GM23338 (cell line): ENCODE results near the gene LMBR1. TPM values are rescaled to one million over a fixed set of nuclear protein-coding genes. Genes with fewer than 3 reads are reported as not detected.

Experiments used
- CREB1 ChIP-seq: fragments of 250-450 bp; sonication (Bioruptor Pico); IDR thresholded peaks from 2 replicates; pipeline ENCODE4 v1.5.0; 2020; ENCODE audit warnings: low read depth, mild to moderate bottlenecking, moderate library complexity
- ETS1 ChIP-seq: IDR thresholded peaks from 2 replicates; pipeline ENCODE4 v1.6.1; 2016; ENCODE audit warnings: antibody characterized with exemption
- EZH2phosphoT487 ChIP-seq: fragments of 200-600 bp; sonication (generic); IDR thresholded peaks from one replicate; pipeline ENCODE4 v1.8.1; 2018; ENCODE audit warnings: antibody characterized with exemption; ENCODE audit not compliant: unreplicated experiment
- JUNB ChIP-seq: IDR thresholded peaks from one replicate; pipeline ENCODE4 v1.6.1; 2016; ENCODE audit warnings: antibody characterized with exemption; ENCODE audit not compliant: unreplicated experiment
- ZNF114 ChIP-seq: fragments of 250-450 bp; sonication (Bioruptor Pico); IDR thresholded peaks from 2 replicates; pipeline ENCODE4 v1.5.0; 2020; ENCODE audit warnings: mild to moderate bottlenecking, moderate library complexity
- ZNF331 ChIP-seq: fragments of 250-450 bp; sonication (Bioruptor Pico); IDR thresholded peaks from 2 replicates; pipeline ENCODE4 v1.5.0; 2020; ENCODE audit warnings: low read depth, mild to moderate bottlenecking, moderate library complexity
- ZNF462 ChIP-seq: fragments of 250-450 bp; sonication (Bioruptor Pico); IDR thresholded peaks from 2 replicates; pipeline ENCODE4 v1.5.0; 2020; ENCODE audit warnings: mild to moderate bottlenecking, moderate library complexity
- polyA plus RNA-seq: library from polyadenylated mRNA; unstranded; fragments of >200 nt; fragmentation: Nextera tagmentation; extraction: Ambion mirVana; gene quantifications from 2 replicates; pipeline ENCODE4 v1.2.1, GENCODE V29; 2016
- total RNA-seq: library from RNA; depleted of rRNA; stranded (reverse); fragments of >200 nt; shearing (Covaris generic); gene quantifications from 2 replicates; pipeline ENCODE4 v1.2.3, GENCODE V29; 2014
- TF ChIP-seq, protein P1 (sequence below): IDR thresholded peaks from one replicate; pipeline ENCODE4 v1.6.1; 2018; ENCODE audit warnings: antibody characterized with exemption; ENCODE audit not compliant: unreplicated experiment
- TF ChIP-seq, protein P2 (sequence below), 2 experiments: fragments of 200-600 bp in 1 of 2; sonication (generic) in 1 of 2; conservative IDR thresholded peaks; 2 replicates each; pipeline versions ENCODE4 v1.5.1 to v1.6.1; 2016 to 2017; ENCODE audit warnings: antibody characterized with exemption in 2 of 2, low read depth in 2 of 2, mild to moderate bottlenecking in 2 of 2, moderate library complexity in 1 of 2

Gene LMBR1
- total and polyA plus RNA-seq, 2 experiments from 2014 or later, result 21.8 to 90.1 TPM

- no peak for TF ChIP-seq ZNF462
- no peak for TF ChIP-seq JUNB
- TF ChIP-seq, protein P1, sequence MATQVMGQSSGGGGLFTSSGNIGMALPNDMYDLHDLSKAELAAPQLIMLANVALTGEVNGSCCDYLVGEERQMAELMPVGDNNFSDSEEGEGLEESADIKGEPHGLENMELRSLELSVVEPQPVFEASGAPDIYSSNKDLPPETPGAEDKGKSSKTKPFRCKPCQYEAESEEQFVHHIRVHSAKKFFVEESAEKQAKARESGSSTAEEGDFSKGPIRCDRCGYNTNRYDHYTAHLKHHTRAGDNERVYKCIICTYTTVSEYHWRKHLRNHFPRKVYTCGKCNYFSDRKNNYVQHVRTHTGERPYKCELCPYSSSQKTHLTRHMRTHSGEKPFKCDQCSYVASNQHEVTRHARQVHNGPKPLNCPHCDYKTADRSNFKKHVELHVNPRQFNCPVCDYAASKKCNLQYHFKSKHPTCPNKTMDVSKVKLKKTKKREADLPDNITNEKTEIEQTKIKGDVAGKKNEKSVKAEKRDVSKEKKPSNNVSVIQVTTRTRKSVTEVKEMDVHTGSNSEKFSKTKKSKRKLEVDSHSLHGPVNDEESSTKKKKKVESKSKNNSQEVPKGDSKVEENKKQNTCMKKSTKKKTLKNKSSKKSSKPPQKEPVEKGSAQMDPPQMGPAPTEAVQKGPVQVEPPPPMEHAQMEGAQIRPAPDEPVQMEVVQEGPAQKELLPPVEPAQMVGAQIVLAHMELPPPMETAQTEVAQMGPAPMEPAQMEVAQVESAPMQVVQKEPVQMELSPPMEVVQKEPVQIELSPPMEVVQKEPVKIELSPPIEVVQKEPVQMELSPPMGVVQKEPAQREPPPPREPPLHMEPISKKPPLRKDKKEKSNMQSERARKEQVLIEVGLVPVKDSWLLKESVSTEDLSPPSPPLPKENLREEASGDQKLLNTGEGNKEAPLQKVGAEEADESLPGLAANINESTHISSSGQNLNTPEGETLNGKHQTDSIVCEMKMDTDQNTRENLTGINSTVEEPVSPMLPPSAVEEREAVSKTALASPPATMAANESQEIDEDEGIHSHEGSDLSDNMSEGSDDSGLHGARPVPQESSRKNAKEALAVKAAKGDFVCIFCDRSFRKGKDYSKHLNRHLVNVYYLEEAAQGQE, result no peak
- no peak for TF ChIP-seq CREB1 (CRISPR knock-in tag)
- TF ChIP-seq ZNF331 (CRISPR knock-in tag), result no peak
- TF ChIP-seq, protein P2, sequence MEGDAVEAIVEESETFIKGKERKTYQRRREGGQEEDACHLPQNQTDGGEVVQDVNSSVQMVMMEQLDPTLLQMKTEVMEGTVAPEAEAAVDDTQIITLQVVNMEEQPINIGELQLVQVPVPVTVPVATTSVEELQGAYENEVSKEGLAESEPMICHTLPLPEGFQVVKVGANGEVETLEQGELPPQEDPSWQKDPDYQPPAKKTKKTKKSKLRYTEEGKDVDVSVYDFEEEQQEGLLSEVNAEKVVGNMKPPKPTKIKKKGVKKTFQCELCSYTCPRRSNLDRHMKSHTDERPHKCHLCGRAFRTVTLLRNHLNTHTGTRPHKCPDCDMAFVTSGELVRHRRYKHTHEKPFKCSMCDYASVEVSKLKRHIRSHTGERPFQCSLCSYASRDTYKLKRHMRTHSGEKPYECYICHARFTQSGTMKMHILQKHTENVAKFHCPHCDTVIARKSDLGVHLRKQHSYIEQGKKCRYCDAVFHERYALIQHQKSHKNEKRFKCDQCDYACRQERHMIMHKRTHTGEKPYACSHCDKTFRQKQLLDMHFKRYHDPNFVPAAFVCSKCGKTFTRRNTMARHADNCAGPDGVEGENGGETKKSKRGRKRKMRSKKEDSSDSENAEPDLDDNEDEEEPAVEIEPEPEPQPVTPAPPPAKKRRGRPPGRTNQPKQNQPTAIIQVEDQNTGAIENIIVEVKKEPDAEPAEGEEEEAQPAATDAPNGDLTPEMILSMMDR (conservative IDR thresholded peaks at IDR 0.05; ENCODE audit: low read depth in 2 of 2), result no peak
- TF ChIP-seq ZNF114, result no peak
- no peak for TF ChIP-seq EZH2phosphoT487
- TF ChIP-seq ETS1, result no peak
Observed at GRCh38 chr7:156802214-156802613, 90.8 kb downstream of the LMBR1 start (continued).
